Liver (tissue), 9 donors: ENCODE results near the gene TGIF2. TPM values are rescaled to one million over a fixed set of nuclear protein-coding genes. Genes with fewer than 3 reads are reported as not detected.

Experiments used
- DNase-seq: peaks from one replicate; pipeline ENCODE4 v3.0.0-alpha.2; 2017; ENCODE audit warnings: low spot score
- H3K27ac ChIP-seq, 2 donors: one replicate each; pipeline ENCODE4 v1.7.0; 2013; ENCODE audit warnings: inconsistent platforms in 2 of 2, low read length in 2 of 2, control low read depth in 1 of 2, low read depth in 1 of 2, mild to moderate bottlenecking in 1 of 2
- H3K27me3 ChIP-seq, 4 donors: one replicate each; pipeline versions ENCODE4 v1.6.1 to v1.7.0; 2013; ENCODE audit warnings: low read length in 3 of 4, inconsistent platforms in 1 of 4, mild to moderate bottlenecking in 1 of 4, moderate library complexity in 1 of 4; ENCODE audit not compliant: control insufficient read depth in 4 of 4, insufficient read depth in 4 of 4
- H3K36me3 ChIP-seq, 4 donors: one replicate each; pipeline versions ENCODE4 v1.6.1 to v1.7.0; 2013; ENCODE audit warnings: low read length in 3 of 4, mild to moderate bottlenecking in 3 of 4, low read depth in 1 of 4, moderate library complexity in 1 of 4; ENCODE audit not compliant: control insufficient read depth in 4 of 4, insufficient read depth in 3 of 4
- H3K4me1 ChIP-seq, 4 donors: one replicate each; pipeline versions ENCODE4 v1.6.1 to v1.7.0; 2013; ENCODE audit warnings: low read length in 3 of 4, mild to moderate bottlenecking in 3 of 4, moderate library complexity in 1 of 4; ENCODE audit not compliant: control insufficient read depth in 4 of 4, insufficient read depth in 4 of 4
- H3K4me3 ChIP-seq, 3 donors: one replicate each; pipeline versions ENCODE4 v1.6.1 to v1.7.0; 2013; ENCODE audit warnings: low read length in 3 of 3, control low read depth in 1 of 3, low read depth in 1 of 3, mild to moderate bottlenecking in 1 of 3
- H3K9ac ChIP-seq, 2 donors: one replicate each; pipeline ENCODE4 v1.7.0; 2013; ENCODE audit warnings: low read length in 2 of 2, mild to moderate bottlenecking in 2 of 2, moderate library complexity in 2 of 2, control low read depth in 1 of 2, low read depth in 1 of 2
- H3K9me3 ChIP-seq, 4 donors: one replicate each; pipeline versions ENCODE4 v1.6.1 to v1.7.0; 2013; ENCODE audit warnings: low read length in 3 of 4; ENCODE audit not compliant: control insufficient read depth in 4 of 4
- EGR1 ChIP-seq, 2 donors: IDR thresholded peaks; 2 replicates each; pipeline ENCODE4 v1.6.1; 2016 to 2018; ENCODE audit warnings: antibody characterized with exemption in 2 of 2, low read depth in 2 of 2
- FOXA1 ChIP-seq: IDR thresholded peaks from 2 replicates; pipeline ENCODE4 v1.6.1; 2016; ENCODE audit warnings: antibody characterized with exemption
- FOXA2 ChIP-seq: IDR thresholded peaks from 2 replicates; pipeline ENCODE4 v1.6.1; 2016; ENCODE audit warnings: antibody characterized with exemption
- GABPA ChIP-seq, 2 donors: IDR thresholded peaks in 1 of 2; conservative IDR thresholded peaks in 1 of 2; 2 replicates each; pipeline ENCODE4 v1.6.1; 2016; ENCODE audit warnings: antibody characterized with exemption in 2 of 2, mild to moderate bottlenecking in 1 of 2, moderate library complexity in 1 of 2
- HNF4A ChIP-seq, 2 donors: conservative IDR thresholded peaks; 2 replicates each; pipeline ENCODE4 v1.6.1; 2016; ENCODE audit warnings: antibody characterized with exemption in 2 of 2, mild to moderate bottlenecking in 2 of 2
- HNF4G ChIP-seq: IDR thresholded peaks from 2 replicates; pipeline ENCODE4 v1.6.1; 2016; ENCODE audit warnings: antibody characterized with exemption
- JUND ChIP-seq, 2 donors: IDR thresholded peaks; 2 replicates each; pipeline ENCODE4 v1.6.1; 2016; ENCODE audit warnings: antibody characterized with exemption in 2 of 2
- RAD21 ChIP-seq, 2 donors: IDR thresholded peaks; 2 replicates each; pipeline ENCODE4 v1.6.1; 2016; ENCODE audit warnings: antibody characterized with exemption in 2 of 2, mild to moderate bottlenecking in 2 of 2
- SP1 ChIP-seq: IDR thresholded peaks from 2 replicates; pipeline ENCODE4 v1.6.1; 2018; ENCODE audit warnings: antibody characterized with exemption, mild to moderate bottlenecking
- YY1 ChIP-seq: IDR thresholded peaks from 2 replicates; pipeline ENCODE4 v1.6.1; 2016; ENCODE audit warnings: antibody characterized with exemption, mild to moderate bottlenecking
- WGBS: extraction: QIAGEN DNeasy Blood & Tissue Kit; methylation state at CpG from one replicate; pipeline ENCODE4 v1.1.7; 2013; 5-methylcytosine and 5-hydroxymethylcytosine counted together
- polyA plus RNA-seq, 2 donors: library from polyadenylated mRNA; stranded (reverse) in 1 of 2; unstranded in 1 of 2; fragments of 200-250 nt in 1 of 2; fragments of >200 nt in 1 of 2; fragmentation: Nextera tagmentation in 1 of 2; extraction: Ambion mirVana in 1 of 2; gene quantifications; one replicate each; pipeline versions ENCODE4 v1.2.1 to v1.2.3, GENCODE V29; 2013 to 2015
- total RNA-seq, 2 donors: library from RNA; depleted of rRNA; stranded (reverse); fragments of >200 nt; gene quantifications; one replicate each; pipeline ENCODE4 v1.2.3, GENCODE V29; 2014
- TF ChIP-seq, protein P1 (sequence below): IDR thresholded peaks from 2 replicates; pipeline ENCODE4 v1.6.1; 2016; ENCODE audit warnings: antibody characterized with exemption
- TF ChIP-seq, protein P2 (sequence below): fragments of 150-350 bp; IDR thresholded peaks from 2 replicates; pipeline ENCODE4 v1.5.1; 2017; ENCODE audit warnings: improper control_type of control experiment, low read depth, low read length; ENCODE audit not compliant: missing input control
- TF ChIP-seq, protein P3 (sequence below): IDR thresholded peaks from 2 replicates; pipeline ENCODE4 v1.6.1; 2016; ENCODE audit warnings: antibody characterized with exemption, mild to moderate bottlenecking
- TF ChIP-seq, protein P4 (sequence below): IDR thresholded peaks from 2 replicates; pipeline ENCODE4 v1.6.1; 2016; ENCODE audit warnings: antibody characterized with exemption
- TF ChIP-seq, protein P5 (sequence below): IDR thresholded peaks from 2 replicates; pipeline ENCODE4 v1.6.1; 2016; ENCODE audit warnings: antibody characterized with exemption
- donor health status: healthy.
- donor health status: healthy.
- donor health status: healthy.
- donor health status: healthy.
- donor health status: healthy.

The TGIF2 gene
- total and polyA plus RNA-seq, 4 donors: 3.7 to 7.9 (median 4.3) TPM

DNA sequence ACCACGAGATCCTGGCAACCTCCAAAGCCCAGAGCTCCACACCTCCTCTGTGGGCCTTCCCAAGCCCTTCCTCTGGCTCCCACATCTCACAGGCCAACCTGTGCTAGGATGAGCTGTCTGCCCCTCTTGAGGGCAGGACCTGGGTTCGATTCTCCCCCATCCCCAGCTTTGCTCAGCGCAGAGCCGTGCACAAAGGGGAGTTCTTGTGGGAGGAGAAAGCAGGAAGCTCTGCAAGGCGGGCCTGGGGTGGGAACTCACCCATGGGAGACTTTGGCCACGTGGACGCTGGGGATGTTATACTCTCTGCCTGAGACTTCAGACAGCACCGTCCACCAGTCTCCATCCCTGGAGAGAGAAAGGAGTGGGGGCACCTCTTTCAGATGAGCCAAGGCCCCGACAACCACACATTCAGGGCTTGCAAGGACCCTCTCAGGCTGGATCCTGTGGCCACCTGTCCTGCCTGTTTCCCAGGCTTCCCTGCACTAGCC, 59.9 kb downstream of the TGIF2 start:
- DNase-seq: no peak
- no peak overlapping the region for H3K9ac ChIP-seq
- H3K9me3 ChIP-seq: no peaks in the 10 kb centered on the region
- no peaks in the 10 kb centered on the region for H3K4me1 ChIP-seq
- no peaks in the 10 kb centered on the region for H3K27me3 ChIP-seq
- no peaks in the 10 kb centered on the region for H3K36me3 ChIP-seq
- H3K4me3 ChIP-seq: no peak overlapping the region
- TF ChIP-seq, protein P1, sequence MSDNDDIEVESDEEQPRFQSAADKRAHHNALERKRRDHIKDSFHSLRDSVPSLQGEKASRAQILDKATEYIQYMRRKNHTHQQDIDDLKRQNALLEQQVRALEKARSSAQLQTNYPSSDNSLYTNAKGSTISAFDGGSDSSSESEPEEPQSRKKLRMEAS: no peak
- TF ChIP-seq, protein P2, sequence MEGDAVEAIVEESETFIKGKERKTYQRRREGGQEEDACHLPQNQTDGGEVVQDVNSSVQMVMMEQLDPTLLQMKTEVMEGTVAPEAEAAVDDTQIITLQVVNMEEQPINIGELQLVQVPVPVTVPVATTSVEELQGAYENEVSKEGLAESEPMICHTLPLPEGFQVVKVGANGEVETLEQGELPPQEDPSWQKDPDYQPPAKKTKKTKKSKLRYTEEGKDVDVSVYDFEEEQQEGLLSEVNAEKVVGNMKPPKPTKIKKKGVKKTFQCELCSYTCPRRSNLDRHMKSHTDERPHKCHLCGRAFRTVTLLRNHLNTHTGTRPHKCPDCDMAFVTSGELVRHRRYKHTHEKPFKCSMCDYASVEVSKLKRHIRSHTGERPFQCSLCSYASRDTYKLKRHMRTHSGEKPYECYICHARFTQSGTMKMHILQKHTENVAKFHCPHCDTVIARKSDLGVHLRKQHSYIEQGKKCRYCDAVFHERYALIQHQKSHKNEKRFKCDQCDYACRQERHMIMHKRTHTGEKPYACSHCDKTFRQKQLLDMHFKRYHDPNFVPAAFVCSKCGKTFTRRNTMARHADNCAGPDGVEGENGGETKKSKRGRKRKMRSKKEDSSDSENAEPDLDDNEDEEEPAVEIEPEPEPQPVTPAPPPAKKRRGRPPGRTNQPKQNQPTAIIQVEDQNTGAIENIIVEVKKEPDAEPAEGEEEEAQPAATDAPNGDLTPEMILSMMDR: no peak
- TF ChIP-seq HNF4G (no peak), RAD21 (IDR thresholded peaks at IDR 0.05) (no peak), YY1 (no peak), GABPA (IDR thresholded peaks at IDR 0.05 in 1 of 2, conservative IDR thresholded peaks at IDR 0.05 in 1 of 2) (no peak), HNF4A (conservative IDR thresholded peaks at IDR 0.05) (no peak), FOXA2 (no peak), SP1 (no peak)
- TF ChIP-seq, protein P3, sequence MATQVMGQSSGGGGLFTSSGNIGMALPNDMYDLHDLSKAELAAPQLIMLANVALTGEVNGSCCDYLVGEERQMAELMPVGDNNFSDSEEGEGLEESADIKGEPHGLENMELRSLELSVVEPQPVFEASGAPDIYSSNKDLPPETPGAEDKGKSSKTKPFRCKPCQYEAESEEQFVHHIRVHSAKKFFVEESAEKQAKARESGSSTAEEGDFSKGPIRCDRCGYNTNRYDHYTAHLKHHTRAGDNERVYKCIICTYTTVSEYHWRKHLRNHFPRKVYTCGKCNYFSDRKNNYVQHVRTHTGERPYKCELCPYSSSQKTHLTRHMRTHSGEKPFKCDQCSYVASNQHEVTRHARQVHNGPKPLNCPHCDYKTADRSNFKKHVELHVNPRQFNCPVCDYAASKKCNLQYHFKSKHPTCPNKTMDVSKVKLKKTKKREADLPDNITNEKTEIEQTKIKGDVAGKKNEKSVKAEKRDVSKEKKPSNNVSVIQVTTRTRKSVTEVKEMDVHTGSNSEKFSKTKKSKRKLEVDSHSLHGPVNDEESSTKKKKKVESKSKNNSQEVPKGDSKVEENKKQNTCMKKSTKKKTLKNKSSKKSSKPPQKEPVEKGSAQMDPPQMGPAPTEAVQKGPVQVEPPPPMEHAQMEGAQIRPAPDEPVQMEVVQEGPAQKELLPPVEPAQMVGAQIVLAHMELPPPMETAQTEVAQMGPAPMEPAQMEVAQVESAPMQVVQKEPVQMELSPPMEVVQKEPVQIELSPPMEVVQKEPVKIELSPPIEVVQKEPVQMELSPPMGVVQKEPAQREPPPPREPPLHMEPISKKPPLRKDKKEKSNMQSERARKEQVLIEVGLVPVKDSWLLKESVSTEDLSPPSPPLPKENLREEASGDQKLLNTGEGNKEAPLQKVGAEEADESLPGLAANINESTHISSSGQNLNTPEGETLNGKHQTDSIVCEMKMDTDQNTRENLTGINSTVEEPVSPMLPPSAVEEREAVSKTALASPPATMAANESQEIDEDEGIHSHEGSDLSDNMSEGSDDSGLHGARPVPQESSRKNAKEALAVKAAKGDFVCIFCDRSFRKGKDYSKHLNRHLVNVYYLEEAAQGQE: no peak
- TF ChIP-seq, protein P4, sequence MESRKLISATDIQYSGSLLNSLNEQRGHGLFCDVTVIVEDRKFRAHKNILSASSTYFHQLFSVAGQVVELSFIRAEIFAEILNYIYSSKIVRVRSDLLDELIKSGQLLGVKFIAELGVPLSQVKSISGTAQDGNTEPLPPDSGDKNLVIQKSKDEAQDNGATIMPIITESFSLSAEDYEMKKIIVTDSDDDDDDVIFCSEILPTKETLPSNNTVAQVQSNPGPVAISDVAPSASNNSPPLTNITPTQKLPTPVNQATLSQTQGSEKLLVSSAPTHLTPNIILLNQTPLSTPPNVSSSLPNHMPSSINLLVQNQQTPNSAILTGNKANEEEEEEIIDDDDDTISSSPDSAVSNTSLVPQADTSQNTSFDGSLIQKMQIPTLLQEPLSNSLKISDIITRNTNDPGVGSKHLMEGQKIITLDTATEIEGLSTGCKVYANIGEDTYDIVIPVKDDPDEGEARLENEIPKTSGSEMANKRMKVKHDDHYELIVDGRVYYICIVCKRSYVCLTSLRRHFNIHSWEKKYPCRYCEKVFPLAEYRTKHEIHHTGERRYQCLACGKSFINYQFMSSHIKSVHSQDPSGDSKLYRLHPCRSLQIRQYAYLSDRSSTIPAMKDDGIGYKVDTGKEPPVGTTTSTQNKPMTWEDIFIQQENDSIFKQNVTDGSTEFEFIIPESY: no peak
- TF ChIP-seq, protein P5, sequence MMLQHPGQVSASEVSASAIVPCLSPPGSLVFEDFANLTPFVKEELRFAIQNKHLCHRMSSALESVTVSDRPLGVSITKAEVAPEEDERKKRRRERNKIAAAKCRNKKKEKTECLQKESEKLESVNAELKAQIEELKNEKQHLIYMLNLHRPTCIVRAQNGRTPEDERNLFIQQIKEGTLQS: no peak
- no peak overlapping the region for H3K27ac ChIP-seq
- WGBS: 89% methylated on average over 9 of the region's 9 CpGs

DNA sequence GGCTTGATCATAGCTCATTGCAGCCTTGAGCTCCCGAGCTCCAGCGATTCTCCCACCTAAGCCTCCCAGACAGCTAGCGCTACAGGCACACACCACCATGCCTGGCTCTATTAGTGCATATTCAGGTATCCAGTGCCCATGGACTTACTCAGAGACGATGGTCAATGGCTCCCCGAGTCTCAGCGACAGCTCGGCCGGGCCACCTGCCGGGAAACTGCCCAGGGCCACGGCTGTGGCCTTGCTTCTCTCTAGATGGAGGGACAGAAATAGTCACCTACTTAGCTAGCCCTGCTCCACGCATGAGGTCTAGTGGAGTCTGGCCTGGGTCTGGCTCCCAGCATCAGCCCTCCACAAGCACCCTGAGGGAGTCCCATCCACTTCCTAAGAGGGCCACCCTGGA, 60.9 kb downstream of the TGIF2 start:
- no peaks in the 10 kb centered on the region for H3K4me1 ChIP-seq
- WGBS: 97% methylated on average over 11 of the region's 11 CpGs
- H3K27ac ChIP-seq: no peak overlapping the region
- no peaks in the 10 kb centered on the region for H3K36me3 ChIP-seq
- no peak overlapping the region for H3K4me3 ChIP-seq
- TF ChIP-seq HNF4A (conservative IDR thresholded peaks at IDR 0.05): no peak
- no peak for TF ChIP-seq EGR1 (IDR thresholded peaks at IDR 0.05; ENCODE audit: low read depth in 2 of 2)
- TF ChIP-seq, protein P5: no peak
- no peak for TF ChIP-seq JUND (IDR thresholded peaks at IDR 0.05)
- TF ChIP-seq, protein P4: no peak
- TF ChIP-seq SP1: no peak
- no peak for TF ChIP-seq HNF4G
- TF ChIP-seq FOXA2: no peak
- TF ChIP-seq FOXA1: no peak
- TF ChIP-seq, protein P3: no peak
- H3K9me3 ChIP-seq: no peaks in the 10 kb centered on the region
- no peak overlapping the region for H3K9ac ChIP-seq
- no peaks in the 10 kb centered on the region for H3K27me3 ChIP-seq
- DNase-seq: no peak
